ENCODE data around the gene PHLDA3.

PHLDA3 gene

DNA sequence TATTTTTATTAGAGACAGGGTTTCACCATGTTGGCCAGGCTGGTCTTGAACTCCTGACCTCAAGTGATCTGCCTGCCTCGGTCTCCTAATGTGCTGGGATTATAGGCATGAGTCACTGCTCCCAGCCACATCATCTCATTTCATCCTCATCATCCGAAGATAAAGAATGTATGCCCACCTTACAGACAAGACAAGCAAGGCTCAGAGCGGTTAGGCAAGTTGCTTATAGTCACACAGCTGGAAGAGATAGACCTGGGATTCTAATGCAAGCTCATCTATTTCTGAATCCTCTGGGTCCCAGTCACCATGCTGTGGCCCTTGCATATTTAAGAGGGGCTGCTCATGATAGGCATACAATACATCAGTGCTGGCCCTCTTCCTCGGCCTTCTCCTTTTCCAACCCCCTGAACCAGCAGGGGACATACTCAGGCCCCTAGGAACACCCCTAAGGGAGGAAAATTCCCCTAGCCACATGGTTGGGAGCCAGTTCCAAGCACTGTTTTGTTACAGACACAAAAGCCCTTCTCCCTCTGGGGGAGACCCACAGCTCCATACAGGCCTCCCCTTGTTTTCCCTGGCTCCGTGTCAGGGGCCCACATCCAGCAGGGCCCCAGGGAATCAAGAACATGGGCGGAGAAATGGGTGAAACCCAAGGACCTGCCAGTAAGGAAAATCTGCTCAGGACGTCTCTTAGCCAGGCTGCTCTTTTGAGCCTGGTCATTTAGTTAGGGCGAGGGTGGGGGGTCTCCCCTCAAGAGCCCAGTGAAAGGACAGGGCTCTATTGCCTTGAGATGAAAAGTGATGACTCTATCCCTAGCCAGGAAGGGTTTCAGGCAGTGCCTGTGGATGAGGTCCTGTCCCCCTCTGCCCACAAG lies 31.0 kb upstream of the PHLDA3 start:
- Histone ChIP-seq H4K91ac (ENCODE audit: low read length) (peak overlapping the region; percentile 73), H3K4me1 (ENCODE audit: control insufficient read depth, insufficient read depth, low read depth, low read length) (peaks cover 15% of the 10 kb centered on the region), H3K14ac (ENCODE audit: low read length in 2 of 2) (peak overlapping the region in 1 of 2 experiments; percentile 35), H3K27me3 (ENCODE audit: control insufficient read depth in 1 of 2, insufficient read depth in 1 of 2, low read length in 2 of 2) (no peaks in the 10 kb centered on the region), H2AFZ (ENCODE audit: low read depth, low read length) (no peak overlapping the region), H3K9me3 (ENCODE audit: control insufficient read depth, low read length) (no peaks in the 10 kb centered on the region), H2BK5ac (ENCODE audit: low read depth, low read length, poor library complexity, severe bottlenecking) (peak overlapping the region; percentile 21), H3K4me3 (ENCODE audit: insufficient read depth in 1 of 2, low read depth in 1 of 2, low read length in 2 of 2) (peak overlapping the region in 1 of 2 experiments; percentile 6), H2BK15ac (ENCODE audit: low read depth, poor library complexity, severe bottlenecking) (no peak overlapping the region), H3K4ac (ENCODE audit: low read depth in 1 of 2, low read length in 2 of 2) (peak overlapping the region in 1 of 2 experiments; percentile 24), H3K23ac (ENCODE audit: low read length in 2 of 2) (peak overlapping the region in 1 of 2 experiments; percentile 32), H3K4me2 (ENCODE audit: low read length, poor library complexity, severe bottlenecking) (no peak overlapping the region), H4K8ac (ENCODE audit: low read length) (peak overlapping the region; percentile 12), H3K36me3 (ENCODE audit: control insufficient read depth in 1 of 2, insufficient read depth in 2 of 2, low read depth in 1 of 2, low read length in 2 of 2) (peaks cover 0 to 9% of the 10 kb centered on the region in 2 experiments), H3K9ac (ENCODE audit: low read length) (peak overlapping the region; percentile 10), H3K18ac (ENCODE audit: low read depth in 1 of 2, low read length in 2 of 2) (peak overlapping the region; percentile 67 to 91), H2BK120ac (ENCODE audit: low read depth, low read length) (no peak overlapping the region), H3K27ac (ENCODE audit: low read length, poor library complexity, severe bottlenecking) (no peak overlapping the region), H3K79me1 (replicated peaks; ENCODE audit: low read length, poor library complexity, severe bottlenecking) (no peaks in the 10 kb centered on the region), H2BK12ac (ENCODE audit: low read length in 2 of 2) (peak overlapping the region in 1 of 2 experiments; percentile 85), H2AK5ac (ENCODE audit: low read length, severe bottlenecking) (peak overlapping the region; percentile 71)
- DNase-seq, result no peak
- 86% methylated on average over 8 of the region's 8 CpGs for WGBS

DNA sequence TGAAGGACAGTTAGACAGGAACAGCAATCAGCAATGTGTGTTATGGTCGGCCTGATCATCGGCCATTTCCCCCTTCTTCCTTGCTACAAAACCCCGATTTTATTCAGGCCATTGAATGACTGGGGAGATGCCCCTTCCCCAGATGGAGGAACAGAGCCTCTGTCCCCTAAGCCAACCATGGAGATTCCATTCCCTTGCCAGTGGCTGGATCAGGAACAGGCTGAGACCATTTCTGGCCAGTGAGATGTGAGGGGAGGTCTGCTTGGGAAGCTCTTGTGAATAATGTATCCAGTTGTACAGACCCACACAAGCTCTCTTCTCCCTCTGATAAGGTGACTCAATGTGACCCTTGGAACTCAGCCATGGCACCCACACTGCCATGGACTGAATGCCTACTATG lies 30.2 kb upstream of the PHLDA3 start:
- no peak overlapping the region for H2AFZ ChIP-seq (ENCODE audit: low read depth, low read length)
- no peak overlapping the region for H2AK5ac ChIP-seq (ENCODE audit: low read length, severe bottlenecking)
- no peak overlapping the region for H3K27ac ChIP-seq (ENCODE audit: low read length, poor library complexity, severe bottlenecking)
- no peak overlapping the region for H2BK120ac ChIP-seq (ENCODE audit: low read depth, low read length)
- WGBS, result 100% methylated on average over 3 of the region's 3 CpGs
- H3K9me3 ChIP-seq (ENCODE audit: control insufficient read depth, low read length), result no peaks in the 10 kb centered on the region
- H3K79me1 ChIP-seq (replicated peaks; ENCODE audit: low read length, poor library complexity, severe bottlenecking), result no peaks in the 10 kb centered on the region
- H3K4me3 ChIP-seq (ENCODE audit: insufficient read depth in 1 of 2, low read depth in 1 of 2, low read length in 2 of 2), result no peak overlapping the region
- no peak overlapping the region for H3K14ac ChIP-seq (ENCODE audit: low read length in 2 of 2)
- peak overlapping the region in 1 of 2 experiments; percentile 11 for H3K18ac ChIP-seq (ENCODE audit: low read depth in 1 of 2, low read length in 2 of 2)
- H3K23ac ChIP-seq (ENCODE audit: low read length in 2 of 2), result no peak overlapping the region
- H2BK15ac ChIP-seq (ENCODE audit: low read depth, poor library complexity, severe bottlenecking), result no peak overlapping the region
- no peak overlapping the region for H3K9ac ChIP-seq (ENCODE audit: low read length)
- H4K91ac ChIP-seq (ENCODE audit: low read length), result peak overlapping the region; percentile 25
- no peak for DNase-seq
- no peaks in the 10 kb centered on the region for H3K27me3 ChIP-seq (ENCODE audit: control insufficient read depth in 1 of 2, insufficient read depth in 1 of 2, low read length in 2 of 2)
- H3K4me2 ChIP-seq (ENCODE audit: low read length, poor library complexity, severe bottlenecking), result no peak overlapping the region
- H3K4me1 ChIP-seq (ENCODE audit: control insufficient read depth, insufficient read depth, low read depth, low read length), result peaks cover 17% of the 10 kb centered on the region
- peaks cover 0 to 17% of the 10 kb centered on the region in 2 experiments for H3K36me3 ChIP-seq (ENCODE audit: control insufficient read depth in 1 of 2, insufficient read depth in 2 of 2, low read depth in 1 of 2, low read length in 2 of 2)
- no peak overlapping the region for H2BK5ac ChIP-seq (ENCODE audit: low read depth, low read length, poor library complexity, severe bottlenecking)
- H4K8ac ChIP-seq (ENCODE audit: low read length), result no peak overlapping the region
- H2BK12ac ChIP-seq (ENCODE audit: low read length in 2 of 2), result no peak overlapping the region
- H3K4ac ChIP-seq (ENCODE audit: low read depth in 1 of 2, low read length in 2 of 2), result no peak overlapping the region

DNA sequence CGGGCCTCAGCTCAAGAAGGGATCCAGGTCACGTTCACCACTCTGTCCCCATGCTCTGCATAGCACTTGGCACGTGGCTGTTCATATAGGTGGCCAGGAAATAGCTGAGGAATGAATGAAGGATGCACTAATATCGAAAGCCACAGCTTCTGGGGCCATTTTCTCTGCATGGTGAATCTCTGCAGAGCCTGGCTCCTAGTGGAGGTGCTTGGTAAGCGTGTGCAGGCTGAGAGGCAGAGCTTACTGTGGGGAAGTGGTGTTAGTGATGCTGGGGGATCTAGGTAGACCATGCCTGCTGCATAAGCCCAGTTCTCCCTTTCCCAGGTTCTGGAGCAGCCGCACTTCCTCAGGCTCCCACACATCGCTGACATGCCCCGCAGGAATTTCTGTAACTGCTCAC lies 29.6 kb upstream of the PHLDA3 start:
- no peak overlapping the region for H3K18ac ChIP-seq (ENCODE audit: low read depth in 1 of 2, low read length in 2 of 2)
- H2BK12ac ChIP-seq (ENCODE audit: low read length in 2 of 2), result no peak overlapping the region
- H2BK5ac ChIP-seq (ENCODE audit: low read depth, low read length, poor library complexity, severe bottlenecking), result no peak overlapping the region
- WGBS, result 92% methylated on average over 8 of the region's 8 CpGs
- no peak overlapping the region for H2AK5ac ChIP-seq (ENCODE audit: low read length, severe bottlenecking)
- H2BK15ac ChIP-seq (ENCODE audit: low read depth, poor library complexity, severe bottlenecking), result no peak overlapping the region
- H3K79me1 ChIP-seq (replicated peaks; ENCODE audit: low read length, poor library complexity, severe bottlenecking), result no peaks in the 10 kb centered on the region
- no peak overlapping the region for H3K27ac ChIP-seq (ENCODE audit: low read length, poor library complexity, severe bottlenecking)
- H3K4me1 ChIP-seq (ENCODE audit: control insufficient read depth, insufficient read depth, low read depth, low read length), result peaks cover 22% of the 10 kb centered on the region
- H3K4me2 ChIP-seq (ENCODE audit: low read length, poor library complexity, severe bottlenecking), result no peak overlapping the region
- DNase-seq, result no peak
- peak overlapping the region; percentile 19 for H4K8ac ChIP-seq (ENCODE audit: low read length)
- H2BK120ac ChIP-seq (ENCODE audit: low read depth, low read length), result no peak overlapping the region
- H3K36me3 ChIP-seq (ENCODE audit: control insufficient read depth in 1 of 2, insufficient read depth in 2 of 2, low read depth in 1 of 2, low read length in 2 of 2), result peaks cover 0 to 19% of the 10 kb centered on the region in 2 experiments
- H3K4ac ChIP-seq (ENCODE audit: low read depth in 1 of 2, low read length in 2 of 2), result no peak overlapping the region
- no peaks in the 10 kb centered on the region for H3K27me3 ChIP-seq (ENCODE audit: control insufficient read depth in 1 of 2, insufficient read depth in 1 of 2, low read length in 2 of 2)
- H3K14ac ChIP-seq (ENCODE audit: low read length in 2 of 2), result no peak overlapping the region
- H3K9ac ChIP-seq (ENCODE audit: low read length), result no peak overlapping the region
- H2AFZ ChIP-seq (ENCODE audit: low read depth, low read length), result no peak overlapping the region
- H3K9me3 ChIP-seq (ENCODE audit: control insufficient read depth, low read length), result no peaks in the 10 kb centered on the region
- H3K23ac ChIP-seq (ENCODE audit: low read length in 2 of 2), result no peak overlapping the region
- no peak overlapping the region for H4K91ac ChIP-seq (ENCODE audit: low read length)
- H3K4me3 ChIP-seq (ENCODE audit: insufficient read depth in 1 of 2, low read depth in 1 of 2, low read length in 2 of 2), result no peak overlapping the region

DNA sequence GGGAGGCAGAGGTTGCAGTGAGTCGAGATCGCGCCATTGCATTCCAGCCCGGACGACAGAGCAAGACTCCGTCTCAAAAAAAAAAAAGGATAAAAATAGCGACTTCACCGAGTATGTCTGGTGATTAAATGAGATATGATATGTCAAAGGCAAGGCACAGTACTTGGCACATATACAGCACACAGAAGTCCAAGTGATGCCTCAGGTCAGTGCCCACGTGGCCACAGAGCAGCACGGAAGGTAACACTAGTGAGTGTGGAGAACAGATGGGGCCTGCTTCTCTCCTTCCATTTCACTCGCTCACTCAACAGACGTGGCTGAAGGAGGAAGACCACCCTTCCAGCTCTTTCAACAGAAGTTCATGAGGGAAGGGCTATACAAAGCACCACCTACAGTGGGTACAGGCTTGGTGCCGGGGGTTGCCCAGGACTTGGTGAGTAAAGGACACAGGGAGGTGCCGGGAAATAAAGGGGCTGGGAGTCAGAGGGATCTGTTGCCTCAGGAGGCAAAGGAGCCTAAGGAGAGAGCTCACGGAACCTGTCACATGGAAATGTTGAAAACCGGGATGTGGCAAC lies 29.0 kb upstream of the PHLDA3 start:
- Histone ChIP-seq H2BK120ac (ENCODE audit: low read depth, low read length) (no peak overlapping the region), H3K23ac (ENCODE audit: low read length in 2 of 2) (no peak overlapping the region), H3K4me2 (ENCODE audit: low read length, poor library complexity, severe bottlenecking) (no peak overlapping the region), H3K4me1 (ENCODE audit: control insufficient read depth, insufficient read depth, low read depth, low read length) (peaks cover 20% of the 10 kb centered on the region), H2BK12ac (ENCODE audit: low read length in 2 of 2) (peak overlapping the region in 1 of 2 experiments; percentile 47), H2AFZ (ENCODE audit: low read depth, low read length) (no peak overlapping the region), H3K79me1 (replicated peaks; ENCODE audit: low read length, poor library complexity, severe bottlenecking) (no peaks in the 10 kb centered on the region), H2AK5ac (ENCODE audit: low read length, severe bottlenecking) (no peak overlapping the region), H2BK5ac (ENCODE audit: low read depth, low read length, poor library complexity, severe bottlenecking) (no peak overlapping the region), H2BK15ac (ENCODE audit: low read depth, poor library complexity, severe bottlenecking) (no peak overlapping the region), H3K18ac (ENCODE audit: low read depth in 1 of 2, low read length in 2 of 2) (no peak overlapping the region), H3K9ac (ENCODE audit: low read length) (no peak overlapping the region), H3K27me3 (ENCODE audit: control insufficient read depth in 1 of 2, insufficient read depth in 1 of 2, low read length in 2 of 2) (no peaks in the 10 kb centered on the region), H3K9me3 (ENCODE audit: control insufficient read depth, low read length) (no peaks in the 10 kb centered on the region), H3K36me3 (ENCODE audit: control insufficient read depth in 1 of 2, insufficient read depth in 2 of 2, low read depth in 1 of 2, low read length in 2 of 2) (peaks cover 0 to 24% of the 10 kb centered on the region in 2 experiments), H3K4ac (ENCODE audit: low read depth in 1 of 2, low read length in 2 of 2) (no peak overlapping the region), H3K4me3 (ENCODE audit: insufficient read depth in 1 of 2, low read depth in 1 of 2, low read length in 2 of 2) (no peak overlapping the region), H4K91ac (ENCODE audit: low read length) (peak overlapping the region; percentile 4), H4K8ac (ENCODE audit: low read length) (peak overlapping the region; percentile 19), H3K27ac (ENCODE audit: low read length, poor library complexity, severe bottlenecking) (no peak overlapping the region), H3K14ac (ENCODE audit: low read length in 2 of 2) (no peak overlapping the region)
- WGBS, result 97% methylated on average over 15 of the region's 16 CpGs
- no peak for DNase-seq
